CD14-positive monocyte (primary cell): ENCODE data around the gene BFSP2. TPM values are rescaled to one million over a fixed set of nuclear protein-coding genes. Genes with fewer than 3 reads are reported as not detected.
"Not testable (repeated sequence)": the region's sequence is repeated elsewhere in the genome, so short reads cannot be mapped to it uniquely, and the experiment has no call there.

Experiments
- DNase-seq, 3 donors: peaks; one replicate each; pipeline ENCODE4 v3.0.0-alpha.2; 2011 to 2022
- H2AFZ ChIP-seq: 2 replicates; pipeline ENCODE4 v1.6.0; 2012; ENCODE audit warnings: mild to moderate bottlenecking, low read depth, low read length, inconsistent platforms; ENCODE audit not compliant: insufficient read depth, poor library complexity, severe bottlenecking
- H3K27ac ChIP-seq, 2 donors: 1 replicate in 1 of 2; 2 replicates in 1 of 2; pipeline ENCODE4 v1.5.1; 2012 to 2013; ENCODE audit warnings: low read length in 2 of 2, control low read depth in 1 of 2, inconsistent platforms in 1 of 2, low read depth in 1 of 2, mild to moderate bottlenecking in 1 of 2
- H3K27me3 ChIP-seq, 2 donors: one replicate each; pipeline versions ENCODE4 v1.6.0 to v1.6.1; 2011 to 2013; ENCODE audit warnings: low read length in 2 of 2; ENCODE audit not compliant: control insufficient read depth in 2 of 2, insufficient read depth in 2 of 2
- H3K36me3 ChIP-seq, 2 donors: replicated peaks in 1 of 2; 1 replicate in 1 of 2; 2 replicates in 1 of 2; pipeline versions ENCODE4 v1.5.1 to v1.6.1; 2012 to 2013; ENCODE audit warnings: low read length in 2 of 2, control low read depth in 1 of 2, inconsistent platforms in 1 of 2, mild to moderate bottlenecking in 1 of 2; ENCODE audit not compliant: insufficient read depth in 2 of 2, control insufficient read depth in 1 of 2
- H3K4me1 ChIP-seq, 2 donors: 1 replicate in 1 of 2; 2 replicates in 1 of 2; pipeline versions ENCODE4 v1.5.1 to v1.6.1; 2012 to 2013; ENCODE audit warnings: low read length in 2 of 2, control low read depth in 1 of 2, inconsistent platforms in 1 of 2, mild to moderate bottlenecking in 1 of 2, moderate library complexity in 1 of 2; ENCODE audit not compliant: insufficient read depth in 2 of 2, control insufficient read depth in 1 of 2
- H3K4me2 ChIP-seq: replicated peaks from 2 replicates; pipeline ENCODE3; 2012; ENCODE audit warnings: low read length, moderate library complexity, mild to moderate bottlenecking; ENCODE audit not compliant: poor library complexity, severe bottlenecking; ENCODE audit errors: extremely low read depth
- H3K4me3 ChIP-seq, 3 experiments: fragments of 200-600 bp in 1 of 3; sonication (generic) in 1 of 3; replicated peaks in 1 of 3; 1 replicate in 2 of 3; 2 replicates in 1 of 3; pipeline ENCODE4 v1.5.1; 2011 to 2013; ENCODE audit warnings: low read length in 3 of 3, mild to moderate bottlenecking in 3 of 3, control low read depth in 2 of 3, low read depth in 2 of 3, inconsistent platforms in 1 of 3, moderate library complexity in 1 of 3
- H3K79me2 ChIP-seq: 2 replicates; pipeline ENCODE4 v1.6.0; 2012; ENCODE audit warnings: mild to moderate bottlenecking, control low read depth, inconsistent platforms, low read length, moderate library complexity; ENCODE audit not compliant: insufficient read depth
- H3K9ac ChIP-seq: 2 replicates; pipeline ENCODE4 v1.6.0; 2017; ENCODE audit warnings: low read length, mild to moderate bottlenecking; ENCODE audit not compliant: insufficient read depth, poor library complexity, severe bottlenecking
- H3K9me3 ChIP-seq, 2 donors: replicated peaks in 1 of 2; 1 replicate in 1 of 2; 2 replicates in 1 of 2; pipeline versions ENCODE4 v1.5.1 to v1.6.1; 2012 to 2013; ENCODE audit warnings: low read length in 2 of 2, control low read depth in 1 of 2; ENCODE audit not compliant: control insufficient read depth in 1 of 2, insufficient read depth in 1 of 2
- H4K20me1 ChIP-seq: 2 replicates; pipeline ENCODE4 v1.6.0; 2012; ENCODE audit warnings: mild to moderate bottlenecking, low read length, control low read depth, moderate library complexity; ENCODE audit not compliant: insufficient read depth
- H3K27ac Mint-ChIP-seq, 7 donors: one replicate each; pipeline ENCODE4 v1.8.0; 2020; ENCODE audit warnings: mild to moderate bottlenecking in 7 of 7, mixed read lengths in 7 of 7, moderate library complexity in 6 of 7, inconsistent platforms in 2 of 7
- H3K27me3 Mint-ChIP-seq, 3 donors: one replicate each; pipeline ENCODE4 v1.8.0; 2021 to 2022; ENCODE audit warnings: low read depth in 3 of 3, mild to moderate bottlenecking in 3 of 3, mixed read lengths in 3 of 3, moderate library complexity in 3 of 3, inconsistent platforms in 1 of 3
- H3K36me3 Mint-ChIP-seq, 2 donors: one replicate each; pipeline ENCODE4 v1.8.0; 2020; ENCODE audit warnings: mixed read lengths in 2 of 2, inconsistent platforms in 1 of 2, mild to moderate bottlenecking in 1 of 2
- H3K4me1 Mint-ChIP-seq: one replicate; pipeline ENCODE4 v1.8.0; 2020; ENCODE audit warnings: mild to moderate bottlenecking, mixed read lengths
- H3K4me3 Mint-ChIP-seq, 2 donors: one replicate each; pipeline ENCODE4 v1.8.0; 2020; ENCODE audit warnings: mild to moderate bottlenecking in 2 of 2, mixed read lengths in 2 of 2, moderate library complexity in 1 of 2
- H3K9me3 Mint-ChIP-seq, 7 donors: one replicate each; pipeline ENCODE4 v1.8.0; 2020 to 2022; ENCODE audit warnings: mixed read lengths in 7 of 7, mild to moderate bottlenecking in 6 of 7, moderate library complexity in 6 of 7, inconsistent platforms in 2 of 7
- CTCF ChIP-seq: fragments of 200-600 bp; IDR thresholded peaks from one replicate; pipeline ENCODE4 v1.8.0; 2022; ENCODE audit warnings: antibody characterized with exemption, mild to moderate bottlenecking
- WGBS: methylation state at CpG from one replicate; pipeline ENCODE4 v1.1.5; 2013; ENCODE audit warnings: missing lambda C conversion rate; ENCODE audit not compliant: insufficient coverage; 5-methylcytosine and 5-hydroxymethylcytosine counted together
- intact Hi-C, 2 donors: fragments of 100-400 bp; cut with micrococcal nuclease; formaldehyde crosslinking; loops; one replicate each; pipeline versions ENCODE4 v1.15.0 to v1.15.1; 2023
- polyA plus RNA-seq, 3 donors: library from polyadenylated mRNA; depleted of rRNA in 1 of 3; unstranded in 2 of 3; stranded (reverse) in 1 of 3; fragments of 300-500 nt in 2 of 3; fragments of >200 nt in 1 of 3; fragmentation: Illumina TruSeq in 2 of 3; gene quantifications; 1 replicate in 2 of 3; 2 replicates in 1 of 3; pipeline ENCODE4 v1.2.3, GENCODE V29; 2012 to 2021

The BFSP2 gene
- polyA plus RNA-seq, 3 donors = not detected

- H3K4me3 Mint-ChIP-seq = no peak overlapping the region
- intact Hi-C loops = no loop called here
- no peak for DNase-seq
Measured at GRCh38 chr3:133521946-133522345, 122.1 kb downstream of the BFSP2 start.

GRCh38 chr3:133523758-133524157, 123.9 kb downstream of the BFSP2 start:
- H3K27me3 ChIP-seq, DNase-seq, H3K36me3 Mint-ChIP-seq, H3K9me3 Mint-ChIP-seq, H3K9ac ChIP-seq, H3K4me3 Mint-ChIP-seq, H3K4me1 ChIP-seq, H3K79me2 ChIP-seq, intact Hi-C loops, H3K27ac ChIP-seq, H2AFZ ChIP-seq, H3K36me3 ChIP-seq, H3K4me3 ChIP-seq, H3K4me2 ChIP-seq, H3K9me3 ChIP-seq, H3K27me3 Mint-ChIP-seq, H4K20me1 ChIP-seq: not testable (repeated sequence)
- Mint-ChIP-seq H3K4me1 (peaks cover 25% of the 10 kb centered on the region), H3K27ac (peak overlapping the region in 1 of 7 donors; percentile 27)
- WGBS = 80% methylated on average over 1 of the region's 3 CpGs

More at GRCh38 chr3:133521946-133522345, 122.1 kb downstream of the BFSP2 start:
- Histone ChIP-seq H3K27ac (no peak overlapping the region), H3K4me2 (no peak overlapping the region), H3K4me1 (peaks cover 6 to 8% of the 10 kb centered on the region in 2 donors), H3K27me3 (no peaks in the 10 kb centered on the region), H4K20me1 (no peaks in the 10 kb centered on the region), H2AFZ (peak overlapping the region; percentile 7), H3K4me3 (no peak overlapping the region), H3K9me3 (no peaks in the 10 kb centered on the region), H3K79me2 (no peaks in the 10 kb centered on the region), H3K36me3 (no peaks in the 10 kb centered on the region), H3K9ac (no peak overlapping the region)
- peaks cover 22% of the 10 kb centered on the region for H3K4me1 Mint-ChIP-seq
- H3K27ac Mint-ChIP-seq = peak overlapping the region in 4 of 7 donors; percentile 10 to 23 (median 18)
- 0% methylated on average over 1 of the region's 5 CpGs for WGBS
- no peak for TF ChIP-seq CTCF
- H3K27me3 Mint-ChIP-seq = no peaks in the 10 kb centered on the region
- H3K36me3 Mint-ChIP-seq = no peaks in the 10 kb centered on the region
- no peaks in the 10 kb centered on the region for H3K9me3 Mint-ChIP-seq

Other genes with a start within 250 kb of the BFSP2 start
- gene CDV3, start 173.6 kb downstream of the BFSP2 start, polyA plus RNA-seq = 10 to 100 TPM; 30.0 to 80.1 (median 30.3) TPM